Endometrial microvascular endothelial cells (primary cell): Measurements from ENCODE around the gene PARD3. TPM values are rescaled to one million over a fixed set of nuclear protein-coding genes. Genes with fewer than 3 reads are reported as not detected.

ENCODE experiments used
- in situ Hi-C: cut with HindIII; loops from 2 replicates; pipeline ENCODE4 v1.10.0; 2017; ENCODE audit warnings: low sequenced_read_pairs, low pct_unique_long_range_greater_than_20kb; ENCODE audit errors: inconsistent ontology term
- total RNA-seq: library from RNA; depleted of rRNA; stranded (reverse); fragments of >200 nt; gene quantifications from one replicate; pipeline ENCODE4 v1.2.3, GENCODE V29; 2015; ENCODE audit errors: inconsistent ontology term

The PARD3 gene
- total RNA-seq, 1 donor from 2014 or later, result 21.5 TPM

DNA sequence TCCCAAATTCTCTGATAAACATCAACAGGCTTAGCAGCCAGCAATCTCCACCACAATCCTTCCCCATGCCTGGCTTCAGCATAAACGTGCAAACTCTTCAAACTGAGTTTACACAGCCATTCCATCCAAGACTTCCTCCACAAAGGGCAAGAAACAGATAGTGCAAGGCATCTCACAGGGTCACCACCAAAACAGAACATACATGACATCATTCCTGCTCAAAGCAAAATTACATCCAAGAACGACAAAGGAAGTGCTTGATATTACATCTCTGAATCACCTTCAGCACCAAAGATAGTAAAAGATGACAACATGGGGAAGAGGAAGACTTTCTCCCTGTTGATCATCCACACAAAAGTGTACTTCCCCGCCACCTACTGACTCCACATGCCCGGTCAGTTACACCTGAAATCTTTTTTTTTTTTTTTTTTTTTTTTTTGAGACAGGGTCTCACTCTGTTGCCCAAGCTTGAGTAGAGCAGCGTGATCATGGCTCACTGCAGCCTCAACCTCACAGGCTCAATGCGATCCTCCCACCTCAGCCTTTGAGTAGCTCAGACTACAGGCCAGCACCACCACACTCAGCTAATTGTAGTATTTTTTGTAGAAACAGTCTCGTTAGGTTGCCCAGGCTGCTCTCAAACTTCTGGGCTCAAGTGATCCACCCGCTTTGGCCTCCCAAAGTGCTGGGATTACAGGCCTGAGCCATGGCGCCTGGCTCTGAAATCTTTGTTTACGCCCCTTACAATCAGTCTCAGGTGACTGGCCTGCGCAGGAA, 127.5 kb downstream of the PARD3 start:
- in situ Hi-C loops, result no loop called here

DNA sequence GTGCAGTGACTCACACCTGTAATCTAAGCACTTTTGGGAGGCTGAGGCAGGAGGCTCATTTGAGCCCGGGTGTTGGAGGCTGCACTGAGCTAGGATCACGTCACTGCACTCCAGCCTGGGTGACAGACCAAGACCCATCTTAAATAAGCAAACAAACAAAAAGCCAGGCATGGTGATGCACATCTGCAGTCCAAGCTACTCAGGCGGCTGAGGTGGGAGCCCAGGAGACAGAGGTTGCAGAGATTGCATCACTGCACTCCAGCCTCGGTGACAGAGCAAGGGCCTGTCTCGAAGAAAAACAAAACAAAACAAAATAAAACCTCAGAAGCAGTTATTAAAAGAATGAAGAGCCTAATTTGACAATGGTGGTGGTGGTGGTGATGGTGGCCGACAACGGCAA, 132.5 kb downstream of the PARD3 start:
- in situ Hi-C loops, result no loop called here

DNA sequence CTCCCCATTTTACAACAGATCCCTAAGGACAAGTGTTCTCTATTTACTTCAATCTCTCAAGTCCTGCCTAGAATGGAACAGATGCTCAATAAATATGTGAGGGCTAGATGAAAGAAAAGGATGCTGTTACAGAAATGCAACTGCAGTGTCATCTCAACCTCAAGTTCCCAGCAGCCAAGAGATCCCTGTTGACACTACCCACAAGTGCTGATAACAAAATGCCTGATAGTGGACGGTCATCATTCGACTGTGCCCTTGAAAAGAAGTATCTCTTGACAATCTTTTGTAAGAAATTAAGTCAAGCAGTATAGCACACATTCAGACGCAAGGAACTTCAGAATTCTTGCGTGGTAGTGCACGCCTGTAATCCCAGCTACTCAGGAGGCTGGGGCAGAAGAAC, 133.2 kb downstream of the PARD3 start:
- in situ Hi-C loops, result no loop called here

DNA sequence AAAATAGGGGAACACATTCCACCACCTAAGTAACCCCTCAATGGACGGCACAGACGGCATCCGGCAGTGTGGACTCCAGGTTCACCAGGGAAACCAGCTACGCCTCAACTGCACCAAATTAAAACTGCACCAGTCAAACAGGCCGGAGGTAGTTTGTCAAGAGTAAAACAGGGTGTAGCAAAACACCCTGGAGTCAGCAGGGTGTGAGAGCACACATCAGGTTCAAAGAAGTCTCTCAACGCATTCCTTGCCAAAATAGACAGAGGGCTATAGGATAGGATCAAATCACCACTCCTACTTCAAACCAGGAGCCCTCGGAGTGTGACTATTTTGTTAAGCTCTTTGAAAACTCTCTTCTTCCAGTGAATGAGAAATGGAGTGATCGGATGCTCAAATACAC, 135.9 kb downstream of the PARD3 start:
- in situ Hi-C loops, result no loop called here

DNA sequence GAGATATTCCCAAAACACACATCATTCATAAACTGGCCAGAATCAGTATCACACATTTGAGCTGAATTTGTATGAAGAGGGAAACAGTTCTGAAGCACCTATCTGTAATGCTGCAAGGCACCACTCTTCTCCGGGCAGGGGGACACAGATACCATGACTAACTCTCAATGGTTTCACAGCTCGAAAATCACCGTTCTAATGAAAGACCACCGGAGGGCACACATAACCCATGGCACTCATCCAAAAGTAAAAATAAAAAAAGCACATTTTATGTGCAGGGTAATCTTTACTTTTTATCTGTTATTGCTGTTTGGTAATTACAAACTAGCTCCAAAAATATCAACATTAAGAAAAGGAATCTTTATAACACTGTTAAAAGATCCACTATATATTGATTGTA, 137.5 kb downstream of the PARD3 start:
- in situ Hi-C loops, result no loop called here

DNA sequence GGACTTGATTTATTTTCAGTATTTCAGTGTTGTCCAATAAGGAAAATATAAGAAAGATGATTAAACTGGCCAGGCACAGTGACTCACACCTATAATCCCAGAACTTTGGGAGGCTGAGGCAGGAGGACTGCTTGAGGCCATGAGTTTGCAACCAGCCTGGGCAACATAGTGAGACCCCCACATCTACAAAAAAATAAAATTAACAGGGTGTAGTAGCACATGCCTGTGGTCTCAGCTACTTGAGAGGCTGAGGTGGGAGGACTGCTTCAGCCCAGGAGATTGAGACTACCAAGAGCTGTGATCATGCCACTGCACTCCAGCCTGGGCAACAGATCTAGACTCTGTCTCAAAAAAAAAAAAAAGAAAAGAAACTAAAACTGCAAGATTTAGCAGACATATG, 138.0 kb downstream of the PARD3 start:
- in situ Hi-C loops, result no loop called here

DNA sequence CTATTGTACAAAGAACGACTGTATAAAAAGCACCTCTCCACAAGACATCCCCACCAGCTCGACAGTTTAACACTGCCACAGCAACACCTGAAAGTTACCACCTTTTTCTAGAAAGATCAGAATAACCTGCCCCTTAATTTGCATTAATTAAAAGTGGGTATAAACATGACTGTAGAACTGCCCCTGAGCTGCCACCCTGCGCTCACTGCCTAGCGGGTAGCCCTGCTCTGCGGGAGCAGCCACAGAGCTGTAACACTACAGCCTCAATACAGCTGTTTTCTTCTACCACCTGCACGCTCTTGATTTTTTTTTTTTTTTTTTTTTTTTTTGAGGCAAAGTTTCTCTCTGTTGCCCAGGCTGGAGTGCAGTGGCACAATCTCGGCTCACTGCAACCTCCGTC, 140.9 kb downstream of the PARD3 start:
- in situ Hi-C loops, result no loop called here

DNA sequence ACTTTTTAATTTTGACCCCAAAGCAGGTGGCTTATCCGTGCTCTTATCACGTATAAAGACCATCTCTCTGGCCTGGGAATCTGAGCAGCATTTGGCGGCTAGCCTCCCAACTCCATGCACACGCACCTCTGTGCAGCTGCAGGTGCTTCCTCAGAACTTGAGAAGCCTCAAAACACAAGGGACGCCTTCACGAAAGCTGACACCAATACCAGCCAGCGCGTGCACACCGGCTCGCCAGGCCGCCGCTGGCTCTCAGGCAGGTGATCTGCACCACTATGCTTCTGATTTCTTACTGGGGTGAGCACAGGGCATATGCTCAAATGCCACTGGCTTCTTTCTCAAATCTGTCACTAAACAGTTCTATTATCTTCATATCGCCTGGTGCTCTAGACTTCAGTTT, 145.0 kb downstream of the PARD3 start:
- in situ Hi-C loops, result no loop called here

DNA sequence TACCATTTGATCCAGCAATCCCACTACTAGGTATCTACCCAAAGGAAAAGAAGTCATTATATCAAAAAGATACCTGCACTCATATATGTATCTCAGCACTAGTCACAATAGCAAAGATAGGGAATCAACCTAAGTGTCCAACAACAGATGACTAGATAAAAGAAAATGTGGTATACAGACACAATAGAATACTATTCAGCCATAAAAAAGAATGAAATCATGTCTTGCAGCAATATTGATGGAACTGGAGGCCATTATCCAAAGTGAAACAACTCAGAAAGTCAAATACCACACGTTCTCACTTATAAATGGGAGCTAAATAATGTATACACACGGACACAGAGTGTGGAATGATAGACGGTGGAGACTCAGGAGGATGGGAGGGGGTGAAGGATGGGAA, 146.0 kb downstream of the PARD3 start:
- in situ Hi-C loops, result no loop called here

DNA sequence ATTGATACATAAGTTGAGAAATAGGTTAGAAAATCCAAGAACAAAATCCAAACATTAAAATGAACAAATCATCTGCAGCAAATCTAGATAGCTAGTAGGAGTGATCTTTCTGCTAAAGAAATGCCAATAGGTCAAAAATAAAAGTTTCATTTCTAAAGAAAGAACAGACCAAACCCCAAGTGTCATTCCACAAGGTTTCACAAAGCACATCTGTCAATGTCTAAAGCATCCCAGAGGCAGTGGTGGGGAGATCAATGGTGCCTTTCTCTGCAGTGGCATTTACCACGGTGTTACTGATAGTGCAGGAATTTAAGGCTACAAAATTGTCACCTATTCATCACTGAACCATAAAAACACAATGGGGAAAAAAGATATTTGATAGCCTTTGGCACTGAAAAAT, 147.9 kb downstream of the PARD3 start:
- in situ Hi-C loops, result no loop called here

DNA sequence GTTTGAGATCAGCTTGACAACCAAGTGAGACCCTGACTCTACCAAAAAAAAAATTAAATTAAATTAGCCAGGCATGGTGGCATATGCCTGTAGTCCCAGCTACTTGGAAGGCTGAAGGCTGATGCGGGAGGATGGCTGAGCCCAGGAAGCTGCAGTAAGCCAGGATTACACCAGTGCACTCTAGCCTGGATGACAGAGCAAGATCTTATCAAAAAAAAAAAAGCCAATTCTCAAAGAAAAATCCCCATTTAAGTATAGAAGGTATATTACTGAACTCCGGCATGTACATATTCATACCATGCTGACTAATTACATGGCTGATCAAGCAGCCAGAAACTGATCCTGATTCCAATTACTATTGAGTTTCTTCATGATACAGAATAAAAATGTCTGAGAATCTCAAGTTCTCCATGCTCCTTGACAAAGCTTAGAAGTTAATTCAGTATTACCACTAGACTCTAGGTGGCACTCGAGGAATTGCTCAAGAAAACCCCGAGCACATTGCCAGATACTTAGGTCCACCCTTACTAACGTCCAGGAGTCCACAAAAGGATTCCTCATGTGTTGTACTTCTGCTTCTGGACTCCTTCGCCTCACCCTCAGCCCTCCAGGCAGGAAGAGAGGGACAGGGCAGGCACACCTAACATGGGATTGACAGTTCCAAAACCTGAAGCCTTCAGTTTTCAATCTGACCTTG, 148.9 kb downstream of the PARD3 start:
- in situ Hi-C loops, result no loop called here

DNA sequence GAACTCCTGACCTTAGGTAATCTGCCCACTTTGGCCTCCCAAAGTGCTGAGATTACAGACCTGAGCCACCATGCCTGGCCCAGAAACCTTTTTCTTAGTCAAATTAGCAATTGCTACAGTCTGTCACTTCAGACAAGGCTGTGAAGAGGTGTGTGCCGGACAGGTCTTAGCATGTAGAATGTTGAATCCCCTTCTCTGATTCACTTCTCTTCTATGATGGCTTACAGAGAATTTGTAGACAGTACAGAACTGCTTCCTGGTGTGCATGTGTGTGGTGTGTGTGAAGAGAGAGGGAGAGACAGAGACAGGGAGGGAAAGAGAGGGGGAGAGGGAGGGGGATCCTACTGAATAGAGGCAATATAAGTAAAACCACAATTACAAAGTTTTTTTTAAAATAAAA, 150.4 kb downstream of the PARD3 start:
- in situ Hi-C loops, result no loop called here

DNA sequence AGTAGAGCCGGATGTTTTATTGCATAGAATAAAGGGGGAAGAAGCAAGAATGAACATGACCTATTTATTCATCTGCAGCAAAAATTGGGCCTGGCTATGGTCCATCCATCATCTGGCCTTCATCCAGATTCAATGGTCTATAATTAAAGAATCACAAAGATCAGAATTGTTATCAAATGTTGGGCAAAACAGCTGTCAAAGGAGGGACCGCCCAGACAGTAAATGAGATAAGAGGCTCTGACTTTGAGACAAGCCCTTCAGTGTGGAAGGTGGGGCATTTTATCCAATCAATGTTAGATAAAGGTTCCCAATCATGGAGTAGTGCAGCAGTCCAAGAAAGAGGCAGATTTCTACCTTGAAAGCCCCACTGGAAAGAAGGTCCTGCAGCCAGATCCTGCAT, 153.5 kb downstream of the PARD3 start:
- in situ Hi-C loops, result no loop called here

DNA sequence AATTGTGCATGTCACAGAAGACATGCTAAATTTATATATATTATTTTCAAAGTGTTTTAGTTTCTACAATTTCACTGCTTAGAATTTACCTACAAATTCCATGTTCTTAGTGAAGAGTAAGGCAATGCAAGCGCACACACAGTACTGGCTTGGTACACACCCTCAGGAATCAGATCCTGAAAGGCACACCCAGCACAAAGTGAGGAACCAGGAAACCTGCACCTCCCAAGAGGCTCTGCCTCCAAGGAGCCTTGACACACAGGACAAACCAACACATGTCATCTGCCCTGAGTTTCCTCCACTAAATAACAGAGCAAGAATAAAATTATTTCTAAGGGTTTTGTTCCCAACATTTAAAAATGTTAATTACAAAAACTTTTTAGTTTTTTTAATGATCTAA, 156.2 kb downstream of the PARD3 start:
- in situ Hi-C loops, result no loop called here

DNA sequence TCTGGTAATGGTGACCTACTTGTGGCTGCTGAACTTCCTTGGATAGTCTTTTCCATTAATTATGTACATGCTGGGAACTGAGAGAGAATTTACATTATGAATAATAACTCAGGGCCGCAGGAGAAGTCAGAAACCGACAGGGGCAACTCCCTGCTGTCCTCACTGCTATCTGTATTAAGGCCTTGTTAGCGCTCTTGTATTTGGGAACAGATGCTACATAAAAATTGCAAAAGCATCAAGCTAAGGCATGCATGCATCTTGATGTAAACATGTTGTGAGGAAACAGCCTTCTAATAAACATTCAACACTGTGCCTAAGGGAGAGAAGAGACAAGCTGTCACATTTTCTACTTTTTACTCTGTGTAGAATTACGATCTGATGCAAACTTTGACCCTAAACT, 158.4 kb downstream of the PARD3 start:
- in situ Hi-C loops, result no loop called here

DNA sequence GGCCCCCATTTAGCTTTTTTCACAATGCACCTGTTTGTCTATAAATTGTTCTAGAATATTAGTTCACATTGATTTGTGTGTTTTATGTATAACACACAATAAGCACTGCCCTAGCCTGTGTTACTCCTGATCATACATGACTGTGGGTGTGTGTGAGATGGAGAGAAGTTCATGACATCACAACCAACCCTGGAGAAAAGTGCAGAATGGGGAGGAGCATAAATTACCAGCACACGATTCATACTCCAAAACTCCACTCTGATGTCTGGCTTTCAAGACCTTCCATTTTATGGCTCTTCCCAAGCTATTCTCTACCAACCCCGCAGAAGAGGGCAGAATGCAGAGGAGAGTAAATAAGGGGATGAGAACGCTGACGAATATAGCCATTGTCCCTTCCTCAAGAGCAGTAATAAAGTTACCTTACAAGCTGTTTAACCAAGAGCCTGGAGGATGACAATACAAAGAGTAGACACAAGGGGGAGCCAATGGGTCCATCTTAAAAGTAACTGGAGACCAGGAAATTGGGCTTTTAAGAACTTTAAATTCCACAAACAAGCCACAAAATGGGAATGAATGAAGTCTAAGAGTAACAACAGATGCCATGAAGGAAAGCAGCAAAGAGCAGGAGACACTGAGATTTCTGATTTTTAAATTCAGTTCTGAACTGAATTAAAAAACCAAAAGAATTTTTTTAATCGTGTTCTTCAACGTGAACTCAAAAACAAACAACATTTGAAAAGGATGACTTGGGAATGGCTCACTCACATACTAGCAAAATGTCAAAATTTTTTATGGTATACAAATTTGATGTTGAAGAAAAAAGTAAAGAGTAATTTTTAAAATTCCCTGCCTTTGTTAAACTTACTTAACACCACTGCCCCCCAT, 159.6 kb downstream of the PARD3 start:
- in situ Hi-C loops, result no loop called here

DNA sequence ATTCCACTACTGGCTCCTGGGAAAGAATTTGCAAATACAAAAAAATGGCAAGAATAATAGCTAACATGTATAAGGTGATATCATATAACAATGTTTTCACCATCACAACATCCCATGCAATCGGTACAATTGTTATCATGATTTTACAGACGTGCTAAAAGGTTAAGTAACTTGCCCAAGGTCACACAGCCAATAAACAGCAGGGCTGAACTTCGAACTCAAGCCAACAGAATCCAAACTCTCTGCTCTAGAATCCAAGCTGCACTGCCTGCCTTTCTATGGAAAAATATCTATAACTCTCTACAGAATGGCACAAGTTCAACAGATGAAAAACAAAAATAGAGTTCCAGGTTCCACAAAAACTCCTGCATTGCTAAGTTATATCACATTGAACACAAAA, 160.9 kb downstream of the PARD3 start:
- in situ Hi-C loops, result no loop called here

DNA sequence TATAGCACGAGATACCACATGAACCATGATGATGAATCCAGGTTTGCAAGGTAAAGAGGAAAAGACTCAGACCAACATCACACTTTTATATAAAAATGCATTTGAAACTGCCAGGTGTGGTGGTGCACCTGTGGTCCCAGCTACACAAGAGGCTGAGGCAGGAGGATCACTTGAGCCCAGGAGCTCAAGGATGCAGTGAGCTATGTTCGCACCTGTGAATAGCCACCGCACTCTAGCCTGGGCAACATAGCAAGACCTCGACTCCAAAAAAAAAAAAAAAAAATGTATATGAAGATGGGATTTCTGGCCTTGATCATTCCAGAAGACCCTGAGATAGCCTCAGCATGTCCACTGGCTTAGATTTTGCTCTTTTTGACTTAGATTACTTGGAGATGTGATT, 161.6 kb downstream of the PARD3 start:
- in situ Hi-C loops, result no loop called here

DNA sequence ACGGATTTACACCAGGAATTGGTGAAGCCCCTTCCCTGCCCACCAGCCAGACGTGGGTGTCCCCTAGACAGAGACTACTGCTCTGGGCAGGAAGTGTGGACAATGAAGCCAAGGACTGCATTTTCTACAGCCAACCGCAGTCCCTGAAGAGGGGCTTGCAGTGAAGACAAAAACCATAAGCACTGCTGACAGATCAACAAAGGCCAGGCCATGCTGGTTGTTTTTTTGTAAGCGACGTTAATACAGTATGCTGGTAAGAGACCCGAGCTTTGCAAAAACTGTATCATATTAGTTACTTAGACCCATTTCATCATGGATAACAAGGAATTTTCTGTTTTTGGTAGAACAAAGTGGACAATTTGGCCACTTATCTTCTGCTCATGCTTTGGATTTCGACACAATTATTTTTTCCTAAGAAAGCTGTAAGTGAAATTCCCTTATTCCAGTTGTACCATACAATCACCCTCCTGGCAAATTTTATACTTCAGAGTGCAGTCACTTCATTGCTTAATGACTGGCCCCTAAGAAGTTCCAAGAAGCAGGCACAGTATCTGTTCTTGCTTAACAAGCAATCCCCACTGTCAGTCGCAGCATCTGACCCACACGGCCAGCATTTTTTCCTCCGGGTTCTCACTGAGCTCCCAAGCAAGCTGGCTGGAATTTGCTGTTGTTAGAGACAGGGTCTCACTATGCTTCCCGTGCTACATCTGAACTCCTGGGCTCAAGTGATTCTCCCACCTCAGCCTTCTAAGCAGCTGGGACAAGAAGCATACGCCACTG, 163.5 kb downstream of the PARD3 start:
- in situ Hi-C loops, result no loop called here
